GM08714 (cell line): ENCODE measurements around the gene PRRT4.

ENCODE experiments used
- H3K4me3 ChIP-seq: fragments of 200-500 bp; sonication (Bioruptor generic); 2 replicates; pipeline ENCODE4 v1.5.1; 2014; ENCODE audit warnings: mild to moderate bottlenecking, low read length, inconsistent platforms
- ZNF274 ChIP-seq: IDR thresholded peaks from 2 replicates; pipeline ENCODE4 v1.6.1; 2012; ENCODE audit warnings: mild to moderate bottlenecking, low read depth, low read length

Gene PRRT4

GRCh38 chr7:128373606-128374005 is 12.1 kb upstream of the PRRT4 start:
- no peak for TF ChIP-seq ZNF274
- H3K4me3 ChIP-seq, result no peak overlapping the region

GRCh38 chr7:128370491-128370890 is 9.0 kb upstream of the PRRT4 start:
- no peak for TF ChIP-seq ZNF274
- no peak overlapping the region for H3K4me3 ChIP-seq

GRCh38 chr7:128366986-128367385 is 5.5 kb upstream of the PRRT4 start:
- TF ChIP-seq ZNF274, result no peak

GRCh38 chr7:128366300-128366699 is 4.8 kb upstream of the PRRT4 start:
- H3K4me3 ChIP-seq, result no peak overlapping the region
- no peak for TF ChIP-seq ZNF274

More at GRCh38 chr7:128366986-128367385, 5.5 kb upstream of the PRRT4 start:
- no peak overlapping the region for H3K4me3 ChIP-seq

GRCh38 chr7:128365432-128365831 is 3.9 kb upstream of the PRRT4 start:
- no peak for TF ChIP-seq ZNF274
- no peak overlapping the region for H3K4me3 ChIP-seq

GRCh38 chr7:128364166-128364870 is 2.8 kb upstream of the PRRT4 start:
- no peak overlapping the region for H3K4me3 ChIP-seq
- no peak for TF ChIP-seq ZNF274

GRCh38 chr7:128363261-128363721 is 1.8 kb upstream of the PRRT4 start:
- H3K4me3 ChIP-seq, result no peak overlapping the region
- no peak for TF ChIP-seq ZNF274

- no peak for TF ChIP-seq ZNF274
- no peak overlapping the region for H3K4me3 ChIP-seq
Measured at GRCh38 chr7:128362670-128363069, 1.2 kb upstream of the PRRT4 start.

GRCh38 chr7:128360359-128360678 is 1.2 kb downstream of the PRRT4 start:
- H3K4me3 ChIP-seq, result no peak overlapping the region
- TF ChIP-seq ZNF274, result no peak

GRCh38 chr7:128359939-128360338 is 1.6 kb downstream of the PRRT4 start:
- no peak overlapping the region for H3K4me3 ChIP-seq
- TF ChIP-seq ZNF274, result no peak

GRCh38 chr7:128359336-128359735 is 2.2 kb downstream of the PRRT4 start:
- TF ChIP-seq ZNF274, result no peak

GRCh38 chr7:128358233-128358632 is 3.3 kb downstream of the PRRT4 start:
- no peak for TF ChIP-seq ZNF274
- H3K4me3 ChIP-seq, result no peak overlapping the region

More at GRCh38 chr7:128359336-128359735, 2.2 kb downstream of the PRRT4 start:
- no peak overlapping the region for H3K4me3 ChIP-seq

GRCh38 chr7:128357217-128357613 is 4.3 kb downstream of the PRRT4 start:
- no peak for TF ChIP-seq ZNF274
- no peak overlapping the region for H3K4me3 ChIP-seq

- no peak for TF ChIP-seq ZNF274
- no peak overlapping the region for H3K4me3 ChIP-seq
Measured at GRCh38 chr7:128356546-128357216, 4.8 kb downstream of the PRRT4 start.

GRCh38 chr7:128353610-128354009 is 7.9 kb downstream of the PRRT4 start:
- no peak for TF ChIP-seq ZNF274
- H3K4me3 ChIP-seq, result no peak overlapping the region
